MM.1S (cell line): ENCODE data around the gene INSR.

Experiments
- DNase-seq: peaks from one replicate; pipeline ENCODE4 v3.0.0-alpha.2; 2015
- H2AFZ ChIP-seq: fragments of 300-600 bp; sonication (generic); 2 replicates; pipeline ENCODE4 v1.6.0; 2016; ENCODE audit warnings: antibody characterized with exemption, low read length
- H3F3A ChIP-seq: fragments of 300-600 bp; sonication (generic); 2 replicates; pipeline ENCODE4 v1.6.1; 2016; ENCODE audit warnings: mild to moderate bottlenecking, antibody characterized with exemption, low read length, moderate library complexity, mixed read lengths; ENCODE audit not compliant: insufficient read depth
- H3K27ac ChIP-seq: fragments of 300-600 bp; sonication (generic); 2 replicates; pipeline ENCODE4 v1.5.1; 2016; ENCODE audit warnings: mild to moderate bottlenecking, low read length
- H3K27me3 ChIP-seq: fragments of 300-600 bp; sonication (generic); replicated peaks from 2 replicates; pipeline ENCODE4 v1.6.0; 2016; ENCODE audit warnings: low read length; ENCODE audit not compliant: insufficient read depth
- H3K36me3 ChIP-seq: fragments of 300-600 bp; sonication (generic); replicated peaks from 2 replicates; pipeline ENCODE4 v1.6.1; 2016; ENCODE audit warnings: mild to moderate bottlenecking, low read length, mixed read lengths; ENCODE audit not compliant: insufficient read depth
- H3K4me1 ChIP-seq: fragments of 300-600 bp; sonication (generic); 2 replicates; pipeline ENCODE4 v1.6.1; 2016; ENCODE audit warnings: low read length, mixed read lengths
- H3K4me2 ChIP-seq: fragments of 300-600 bp; sonication (generic); 2 replicates; pipeline ENCODE4 v1.6.0; 2016; ENCODE audit warnings: low read depth, low read length
- H3K4me3 ChIP-seq: fragments of 300-600 bp; sonication (generic); 2 replicates; pipeline ENCODE4 v1.5.1; 2016; ENCODE audit warnings: low read length, mixed read lengths
- H3K79me2 ChIP-seq: fragments of 300-600 bp; sonication (generic); 2 replicates; pipeline ENCODE4 v1.6.1; 2016; ENCODE audit warnings: mixed run types, low read length, mixed read lengths
- H3K9ac ChIP-seq: fragments of 300-600 bp; sonication (generic); 2 replicates; pipeline ENCODE4 v1.6.1; 2016; ENCODE audit warnings: low read length, mixed read lengths
- H3K9me2 ChIP-seq: fragments of 300-600 bp; sonication (generic); replicated peaks from 2 replicates; pipeline ENCODE4 v1.6.1; 2016; ENCODE audit warnings: mild to moderate bottlenecking, low read length, mixed read lengths; ENCODE audit not compliant: insufficient read depth
- H3K9me3 ChIP-seq: fragments of 300-600 bp; sonication (generic); replicated peaks from 2 replicates; pipeline ENCODE4 v1.6.1; 2016; ENCODE audit warnings: mild to moderate bottlenecking, low read length, mixed read lengths; ENCODE audit not compliant: insufficient read depth
- H4K20me1 ChIP-seq: fragments of 300-600 bp; sonication (generic); 2 replicates; pipeline ENCODE4 v1.6.1; 2016; ENCODE audit warnings: mild to moderate bottlenecking, low read length, moderate library complexity, mixed read lengths; ENCODE audit not compliant: insufficient read depth
- EZH2 ChIP-seq: fragments of 300-600 bp; sonication (generic); optimal IDR thresholded peaks from 2 replicates; pipeline ENCODE3; 2017; ENCODE audit warnings: low read depth, mild to moderate bottlenecking, antibody characterized with exemption, low read length, mixed read lengths
- EZH2phosphoT487 ChIP-seq: fragments of 300-600 bp; sonication (generic); IDR thresholded peaks from 2 replicates; pipeline ENCODE4 v1.6.1; 2018; ENCODE audit warnings: antibody characterized with exemption, low read length
- TF ChIP-seq, protein P1 (sequence below): fragments of 300-600 bp; sonication (generic); IDR thresholded peaks from 2 replicates; pipeline ENCODE4 v1.5.1; 2016; ENCODE audit warnings: antibody characterized with exemption, low read length, mixed read lengths

INSR gene

DNA sequence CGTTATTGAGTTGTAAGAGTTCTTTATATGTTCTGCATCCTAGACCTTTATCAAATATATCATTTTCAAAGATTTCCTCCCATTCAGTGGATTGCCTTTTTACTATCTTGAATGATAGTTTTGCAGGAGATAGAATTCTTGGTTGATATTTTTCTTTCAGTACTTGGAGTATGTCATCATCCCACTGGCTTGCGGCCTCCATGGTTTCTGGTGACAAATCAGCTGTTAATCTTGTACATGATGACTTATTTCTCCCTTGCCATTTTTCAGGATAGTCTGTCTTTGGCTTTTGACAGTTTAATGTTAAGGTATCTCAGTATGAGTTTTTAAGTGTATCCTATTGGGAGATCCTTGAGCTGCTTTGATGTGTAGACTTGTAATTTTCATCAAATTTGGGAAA is 216.2 kb downstream of the INSR start:
- H3K9me3 ChIP-seq, result peaks cover 5% of the 10 kb centered on the region; the same call in 1 of the 2 replicates
- H3K36me3 ChIP-seq, result peaks cover 81% of the 10 kb centered on the region
- no peaks in the 10 kb centered on the region for H3K4me1 ChIP-seq

DNA sequence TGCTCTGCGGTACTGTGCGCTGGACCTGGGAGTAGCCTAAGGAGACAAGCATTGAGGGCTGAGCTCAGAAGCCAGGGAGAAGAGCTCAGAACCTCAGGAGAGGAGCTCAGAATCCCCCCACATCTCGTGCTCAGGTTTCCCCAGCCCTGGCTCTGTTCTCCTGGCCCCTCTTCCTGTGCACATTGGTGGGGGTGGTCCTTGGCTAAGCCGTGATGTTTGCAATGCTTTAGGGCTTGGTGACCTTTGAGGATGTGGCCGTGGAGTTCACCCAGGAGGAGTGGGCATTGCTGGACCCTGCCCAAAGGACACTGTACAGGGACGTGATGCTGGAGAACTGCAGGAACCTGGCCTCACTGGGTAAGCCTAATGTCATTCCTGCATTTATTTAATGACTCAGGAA is 218.1 kb downstream of the INSR start:
- peaks cover 3% of the 10 kb centered on the region; the same call in 1 of the 2 replicates for H3K79me2 ChIP-seq
- no peaks in the 10 kb centered on the region for H3K27me3 ChIP-seq
- no peak overlapping the region for H3K4me2 ChIP-seq
- DNase-seq, result no peak
- no peaks in the 10 kb centered on the region for H3K9me3 ChIP-seq
- H3F3A ChIP-seq, result no peaks in the 10 kb centered on the region
- no peak overlapping the region for H3K27ac ChIP-seq
- no peaks in the 10 kb centered on the region for H4K20me1 ChIP-seq
- peaks cover 74% of the 10 kb centered on the region for H3K36me3 ChIP-seq
- H3K4me3 ChIP-seq, result no peak overlapping the region
- TF ChIP-seq EZH2phosphoT487, result no peak
- TF ChIP-seq, protein P1, sequence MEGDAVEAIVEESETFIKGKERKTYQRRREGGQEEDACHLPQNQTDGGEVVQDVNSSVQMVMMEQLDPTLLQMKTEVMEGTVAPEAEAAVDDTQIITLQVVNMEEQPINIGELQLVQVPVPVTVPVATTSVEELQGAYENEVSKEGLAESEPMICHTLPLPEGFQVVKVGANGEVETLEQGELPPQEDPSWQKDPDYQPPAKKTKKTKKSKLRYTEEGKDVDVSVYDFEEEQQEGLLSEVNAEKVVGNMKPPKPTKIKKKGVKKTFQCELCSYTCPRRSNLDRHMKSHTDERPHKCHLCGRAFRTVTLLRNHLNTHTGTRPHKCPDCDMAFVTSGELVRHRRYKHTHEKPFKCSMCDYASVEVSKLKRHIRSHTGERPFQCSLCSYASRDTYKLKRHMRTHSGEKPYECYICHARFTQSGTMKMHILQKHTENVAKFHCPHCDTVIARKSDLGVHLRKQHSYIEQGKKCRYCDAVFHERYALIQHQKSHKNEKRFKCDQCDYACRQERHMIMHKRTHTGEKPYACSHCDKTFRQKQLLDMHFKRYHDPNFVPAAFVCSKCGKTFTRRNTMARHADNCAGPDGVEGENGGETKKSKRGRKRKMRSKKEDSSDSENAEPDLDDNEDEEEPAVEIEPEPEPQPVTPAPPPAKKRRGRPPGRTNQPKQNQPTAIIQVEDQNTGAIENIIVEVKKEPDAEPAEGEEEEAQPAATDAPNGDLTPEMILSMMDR, result no peak
- TF ChIP-seq EZH2, result no peak
- H3K9me2 ChIP-seq, result no peaks in the 10 kb centered on the region
- H3K9ac ChIP-seq, result no peak overlapping the region
- H3K4me1 ChIP-seq, result no peaks in the 10 kb centered on the region
- no peak overlapping the region for H2AFZ ChIP-seq

More for the DNA sequence above, 216.2 kb downstream of the INSR start:
- H3K9ac ChIP-seq, result no peak overlapping the region
- H3K27ac ChIP-seq, result no peak overlapping the region
- no peaks in the 10 kb centered on the region for H3K79me2 ChIP-seq
- no peak overlapping the region for H3K4me2 ChIP-seq
- no peaks in the 10 kb centered on the region for H3K27me3 ChIP-seq
- DNase-seq, result no peak
- H2AFZ ChIP-seq, result no peak overlapping the region
- H4K20me1 ChIP-seq, result no peaks in the 10 kb centered on the region
- TF ChIP-seq EZH2phosphoT487 (no peak), EZH2 (no peak)
- TF ChIP-seq, protein P1, result no peak
- no peaks in the 10 kb centered on the region for H3K9me2 ChIP-seq
- no peak overlapping the region for H3K4me3 ChIP-seq
- H3F3A ChIP-seq, result 0 out of 2 replicates have a peak, but pooled peaks cover 8% of the 10 kb centered on the region

DNA sequence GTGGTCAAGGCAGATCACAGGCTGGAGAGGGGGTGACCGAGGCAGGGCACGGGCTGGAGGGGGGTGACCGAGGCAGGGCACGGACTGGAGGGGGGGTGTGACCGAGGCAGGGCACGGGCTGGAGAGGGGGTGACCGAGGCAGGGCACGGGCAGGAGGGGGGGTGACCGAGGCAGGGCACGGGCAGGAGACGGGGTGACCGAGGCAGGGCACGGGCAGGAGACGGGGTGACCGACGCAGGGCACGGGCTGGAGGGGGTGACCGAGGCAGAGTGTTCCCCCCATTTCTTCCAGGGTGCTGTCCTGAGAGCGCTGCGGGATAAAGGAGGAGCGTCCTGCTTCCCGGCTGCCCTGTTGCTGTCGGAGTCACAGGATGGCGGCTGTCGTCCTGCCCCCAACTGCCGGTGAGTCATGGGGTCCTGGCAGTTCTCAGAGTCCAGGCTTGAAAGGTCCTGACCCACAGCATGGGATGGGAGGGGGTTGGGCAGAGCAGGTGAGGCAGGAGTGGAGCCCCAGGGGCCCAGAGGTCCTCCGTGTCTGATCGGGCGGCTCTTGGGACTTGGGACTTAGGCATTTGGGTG is 219.4 kb downstream of the INSR start:
- no peak overlapping the region for H3K9ac ChIP-seq
- no peak for DNase-seq
- no peak overlapping the region for H2AFZ ChIP-seq
- H3K9me2 ChIP-seq, result no peaks in the 10 kb centered on the region
- H3K27ac ChIP-seq, result no peak overlapping the region
- H3K27me3 ChIP-seq, result no peaks in the 10 kb centered on the region
- no peaks in the 10 kb centered on the region for H3K9me3 ChIP-seq
- peaks cover 17% of the 10 kb centered on the region for H3K79me2 ChIP-seq
- H3K4me1 ChIP-seq, result peaks cover 4% of the 10 kb centered on the region; the same call in 1 of the 2 replicates
- no peak overlapping the region for H3K4me2 ChIP-seq
- H3F3A ChIP-seq, result 0 out of 2 replicates have a peak, but pooled peaks cover 4% of the 10 kb centered on the region
- H3K4me3 ChIP-seq, result no peak overlapping the region
- H4K20me1 ChIP-seq, result no peaks in the 10 kb centered on the region
- TF ChIP-seq EZH2 (no peak), EZH2phosphoT487 (no peak)
- TF ChIP-seq, protein P1, result no peak
- H3K36me3 ChIP-seq, result peaks cover 62% of the 10 kb centered on the region
